BE2C (cell line): ENCODE measurements around the gene LYZL2.
A peak's percentile ranks its signal among the peaks of the same experiment; 100 is the strongest.
"Not testable (repeated sequence)": the region's sequence is repeated elsewhere in the genome, so short reads cannot be mapped to it uniquely, and the experiment has no call there.

Experiments used
- DNase-seq: peaks from one replicate; pipeline ENCODE4 v3.0.0-alpha.2; 2020
- H3K27me3 ChIP-seq: fragments of 250-450 bp; sonication (Bioruptor Pico); 2 replicates; pipeline ENCODE4 v1.5.1; 2020; ENCODE audit warnings: mild to moderate bottlenecking
- H3K36me3 ChIP-seq: fragments of 250-450 bp; sonication (Bioruptor Pico); 2 replicates; pipeline ENCODE4 v1.5.1; 2020; ENCODE audit warnings: mild to moderate bottlenecking
- H3K4me1 ChIP-seq: fragments of 250-450 bp; sonication (Bioruptor Pico); 2 replicates; pipeline ENCODE4 v1.5.1; 2020
- H3K4me3 ChIP-seq: 2 replicates; pipeline ENCODE4 v1.5.1; 2011; ENCODE audit warnings: low read depth, low read length
- H3K9me3 ChIP-seq: fragments of 250-450 bp; sonication (Bioruptor Pico); 2 replicates; pipeline ENCODE4 v1.5.1; 2020
- CTCF ChIP-seq: IDR thresholded peaks from 2 replicates; pipeline ENCODE4 v1.5.1; 2012; ENCODE audit warnings: mild to moderate bottlenecking, low read depth, low read length

Gene LYZL2

DNA sequence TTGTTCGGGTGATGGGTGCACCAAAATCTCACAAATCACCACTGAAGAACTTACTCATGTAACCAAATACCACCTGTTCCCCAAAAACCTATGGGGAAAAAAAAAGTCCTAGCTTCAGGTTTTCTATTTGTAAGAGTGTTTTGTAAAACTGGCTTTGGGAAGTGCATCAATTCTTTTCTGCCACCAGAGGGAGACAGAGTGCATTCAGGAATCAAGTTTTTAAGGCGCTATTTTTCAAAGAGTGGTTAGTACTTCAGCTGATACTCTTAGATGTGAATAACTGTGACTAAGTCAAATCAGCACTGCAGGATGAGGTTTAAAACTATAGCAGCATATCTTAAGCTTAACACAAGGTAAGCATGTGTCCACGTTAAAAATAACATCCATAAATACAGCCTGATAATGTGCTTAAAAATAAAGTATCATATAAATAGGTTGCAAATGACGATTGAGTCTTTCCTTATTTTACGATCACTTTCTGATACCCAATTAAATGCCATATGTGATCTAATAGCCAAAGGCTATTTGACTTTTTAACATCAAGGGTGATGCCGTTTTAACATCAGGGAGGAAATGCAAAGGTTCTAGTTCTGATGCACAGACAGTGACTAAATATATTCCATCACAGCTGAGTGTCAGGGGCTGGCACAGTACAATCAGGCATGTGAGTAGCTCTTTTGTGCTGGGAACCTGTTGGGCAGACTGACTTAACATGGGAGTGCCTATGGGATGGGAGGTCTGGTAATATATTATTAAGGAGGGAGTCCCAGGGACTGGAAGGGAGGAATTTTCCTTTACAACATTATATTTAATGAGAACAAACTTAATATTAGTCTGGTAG, 10.6 kb upstream of the LYZL2 start:
- TF ChIP-seq CTCF: peak; percentile 84

GRCh38 chr10:30637881-30638467, 8.4 kb upstream of the LYZL2 start:
- no peaks in the 10 kb centered on the region for H3K4me1 ChIP-seq
- no peak overlapping the region for H3K4me3 ChIP-seq
- no peaks in the 10 kb centered on the region for H3K27me3 ChIP-seq
- no peaks in the 10 kb centered on the region for H3K36me3 ChIP-seq
- no peak for TF ChIP-seq CTCF
- H3K9me3 ChIP-seq: no peaks in the 10 kb centered on the region
- DNase-seq: no peak

More for the DNA sequence above, 10.6 kb upstream of the LYZL2 start:
- Histone ChIP-seq H3K4me1 (no peaks in the 10 kb centered on the region), H3K27me3 (no peaks in the 10 kb centered on the region), H3K36me3 (no peaks in the 10 kb centered on the region), H3K4me3 (no peak overlapping the region), H3K9me3 (no peaks in the 10 kb centered on the region)
- DNase-seq: no peak

- H3K4me1 ChIP-seq: no peaks in the 10 kb centered on the region
- no peak for TF ChIP-seq CTCF
- no peaks in the 10 kb centered on the region for H3K27me3 ChIP-seq
- no peaks in the 10 kb centered on the region for H3K36me3 ChIP-seq
- no peak for DNase-seq
- H3K4me3 ChIP-seq: no peak overlapping the region
- H3K9me3 ChIP-seq: no peaks in the 10 kb centered on the region
These were observed 1.6 kb upstream of the LYZL2 start for GRCh38 chr10:30631188-30631587.

- no peak overlapping the region for H3K4me3 ChIP-seq
- no peaks in the 10 kb centered on the region for H3K4me1 ChIP-seq
- no peak for DNase-seq
- no peak for TF ChIP-seq CTCF
- no peaks in the 10 kb centered on the region for H3K36me3 ChIP-seq
- H3K9me3 ChIP-seq: no peaks in the 10 kb centered on the region
- H3K27me3 ChIP-seq: no peaks in the 10 kb centered on the region
These were observed 1.0 kb upstream of the LYZL2 start for GRCh38 chr10:30630571-30630970.

GRCh38 chr10:30628576-30628975, 977 bp downstream of the LYZL2 start:
- not testable (repeated sequence) for DNase-seq, H3K27me3 ChIP-seq, H3K4me3 ChIP-seq, H3K4me1 ChIP-seq, H3K36me3 ChIP-seq, H3K9me3 ChIP-seq

- not testable (repeated sequence) for H3K9me3 ChIP-seq, DNase-seq, H3K4me1 ChIP-seq, H3K36me3 ChIP-seq, H3K4me3 ChIP-seq, H3K27me3 ChIP-seq
These were observed 2.7 kb downstream of the LYZL2 start for GRCh38 chr10:30626837-30627236.

DNA sequence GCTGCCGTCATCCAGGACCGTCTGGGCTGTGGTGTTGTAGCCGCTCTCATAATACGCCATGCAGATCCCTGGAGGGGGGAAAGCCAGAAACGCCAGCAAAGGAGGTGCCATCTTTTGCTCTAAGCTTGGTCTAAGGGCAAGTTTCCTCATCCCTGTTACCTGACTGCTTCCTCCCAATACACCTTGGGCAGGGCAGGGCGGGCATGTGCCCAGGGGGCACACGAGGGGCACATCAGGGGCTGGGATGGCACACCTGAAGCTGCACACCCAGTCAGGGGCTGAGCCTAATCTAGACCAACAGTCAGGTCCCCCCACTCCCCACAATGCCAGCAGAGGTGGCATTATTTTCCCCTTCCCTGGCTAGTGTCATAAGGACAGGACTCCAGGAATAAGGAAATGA, 3.4 kb downstream of the LYZL2 start:
- not testable (repeated sequence) for H3K4me1 ChIP-seq, H3K9me3 ChIP-seq, DNase-seq, H3K36me3 ChIP-seq, H3K4me3 ChIP-seq, H3K27me3 ChIP-seq
